ENCODE measurements around the gene SH3GL3.

The SH3GL3 gene

DNA sequence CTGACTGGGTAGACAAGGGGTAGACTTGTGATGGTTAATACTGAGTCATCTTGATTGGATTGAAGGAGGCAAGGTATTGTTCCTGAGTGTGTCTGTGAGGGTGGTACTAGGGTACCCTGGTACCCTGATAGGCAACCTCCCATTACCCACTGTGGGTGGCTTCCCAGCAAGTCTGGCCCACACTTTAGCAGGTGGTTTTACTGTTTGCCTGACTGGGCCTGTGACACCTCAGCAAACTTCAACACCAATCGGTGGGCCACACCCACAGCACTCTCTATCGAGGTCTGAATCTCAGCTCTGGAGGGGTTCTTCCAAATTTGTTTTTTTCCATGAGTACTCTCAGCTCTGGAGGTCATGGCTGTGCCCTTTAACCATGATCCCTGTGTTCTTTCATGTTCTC, 24.6 kb upstream of the SH3GL3 start:
- H4K20me1 ChIP-seq (ENCODE audit: insufficient read depth, low read length, poor library complexity, severe bottlenecking), result no peaks in the 10 kb centered on the region
- no peak overlapping the region for H3K4me2 ChIP-seq (ENCODE audit: low read depth, low read length, poor library complexity, severe bottlenecking)
- no peak overlapping the region for H2AFZ ChIP-seq (ENCODE audit: low read length)
- H3K36me3 ChIP-seq (ENCODE audit: insufficient read depth, low read length), result no peaks in the 10 kb centered on the region
- H3K4me1 ChIP-seq (ENCODE audit: insufficient read depth, low read length, poor library complexity, severe bottlenecking), result no peaks in the 10 kb centered on the region
- H3K27me3 ChIP-seq (ENCODE audit: insufficient read depth, low read length, poor library complexity, severe bottlenecking), result no peaks in the 10 kb centered on the region
- no peaks in the 10 kb centered on the region for H3K79me2 ChIP-seq (ENCODE audit: insufficient read depth, low read length)
- H3K9me2 ChIP-seq (replicated peaks; ENCODE audit: low read depth, low read length), result no peaks in the 10 kb centered on the region
- H3K9ac ChIP-seq (ENCODE audit: low read depth, low read length, poor library complexity, severe bottlenecking), result no peak overlapping the region
- H3K9me3 ChIP-seq (ENCODE audit: insufficient read depth, low read depth, low read length), result no peaks in the 10 kb centered on the region
- no peaks in the 10 kb centered on the region for H3F3A ChIP-seq (ENCODE audit: low read depth)
- H3K4me3 ChIP-seq (ENCODE audit: low read length, poor library complexity, severe bottlenecking), result no peak overlapping the region
- TF ChIP-seq CTCF (conservative IDR thresholded peaks at IDR 0.05; ENCODE audit: low read length), result no peak
- no peak for TF ChIP-seq EZH2phosphoT487 (IDR thresholded peaks at IDR 0.05; ENCODE audit: borderline replicate concordance)

GRCh38 chr15:83424101-83424500, 23.0 kb upstream of the SH3GL3 start:
- H3K4me1 ChIP-seq (ENCODE audit: insufficient read depth, low read length, poor library complexity, severe bottlenecking), result no peaks in the 10 kb centered on the region
- H3K4me2 ChIP-seq (ENCODE audit: low read depth, low read length, poor library complexity, severe bottlenecking), result no peak overlapping the region
- no peaks in the 10 kb centered on the region for H4K20me1 ChIP-seq (ENCODE audit: insufficient read depth, low read length, poor library complexity, severe bottlenecking)
- no peaks in the 10 kb centered on the region for H3K79me2 ChIP-seq (ENCODE audit: insufficient read depth, low read length)
- no peaks in the 10 kb centered on the region for H3K9me3 ChIP-seq (ENCODE audit: insufficient read depth, low read depth, low read length)
- H3K9ac ChIP-seq (ENCODE audit: low read depth, low read length, poor library complexity, severe bottlenecking), result no peak overlapping the region
- no peaks in the 10 kb centered on the region for H3F3A ChIP-seq (ENCODE audit: low read depth)
- no peaks in the 10 kb centered on the region for H3K27me3 ChIP-seq (ENCODE audit: insufficient read depth, low read length, poor library complexity, severe bottlenecking)
- H3K36me3 ChIP-seq (ENCODE audit: insufficient read depth, low read length), result no peaks in the 10 kb centered on the region
- H3K9me2 ChIP-seq (replicated peaks; ENCODE audit: low read depth, low read length), result no peaks in the 10 kb centered on the region
- H2AFZ ChIP-seq (ENCODE audit: low read length), result no peak overlapping the region
- TF ChIP-seq EZH2phosphoT487 (IDR thresholded peaks at IDR 0.05; ENCODE audit: borderline replicate concordance), result no peak
- TF ChIP-seq CTCF (conservative IDR thresholded peaks at IDR 0.05; ENCODE audit: low read length), result no peak
- no peak overlapping the region for H3K4me3 ChIP-seq (ENCODE audit: low read length, poor library complexity, severe bottlenecking)

DNA sequence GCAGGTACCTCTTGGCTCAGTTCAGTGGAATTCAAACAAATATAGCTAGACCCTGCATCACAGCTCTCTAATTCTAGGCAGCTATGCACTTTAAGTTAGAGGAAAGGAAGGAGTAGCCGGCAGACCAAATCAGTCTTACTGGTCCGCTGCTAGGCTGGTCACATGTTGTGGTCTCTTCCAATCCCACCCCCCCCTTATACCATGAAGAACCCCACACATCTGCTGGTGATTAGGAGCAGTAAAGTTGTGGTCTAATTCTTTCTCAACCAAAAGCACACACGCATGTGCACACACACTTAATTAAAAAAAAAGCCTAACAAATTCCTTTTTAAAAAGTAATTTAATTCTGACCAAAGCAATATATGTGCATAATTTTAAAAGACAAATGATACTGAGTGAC, 16.7 kb upstream of the SH3GL3 start:
- Histone ChIP-seq H3K9me2 (replicated peaks; ENCODE audit: low read depth, low read length) (no peaks in the 10 kb centered on the region), H3K4me2 (ENCODE audit: low read depth, low read length, poor library complexity, severe bottlenecking) (no peak overlapping the region), H3K36me3 (ENCODE audit: insufficient read depth, low read length) (no peaks in the 10 kb centered on the region), H3K9me3 (ENCODE audit: insufficient read depth, low read depth, low read length) (no peaks in the 10 kb centered on the region), H3K4me3 (ENCODE audit: low read length, poor library complexity, severe bottlenecking) (no peak overlapping the region), H2AFZ (ENCODE audit: low read length) (no peak overlapping the region), H4K20me1 (ENCODE audit: insufficient read depth, low read length, poor library complexity, severe bottlenecking) (no peaks in the 10 kb centered on the region), H3K27me3 (ENCODE audit: insufficient read depth, low read length, poor library complexity, severe bottlenecking) (no peaks in the 10 kb centered on the region), H3F3A (ENCODE audit: low read depth) (no peaks in the 10 kb centered on the region), H3K9ac (ENCODE audit: low read depth, low read length, poor library complexity, severe bottlenecking) (no peak overlapping the region), H3K4me1 (ENCODE audit: insufficient read depth, low read length, poor library complexity, severe bottlenecking) (no peaks in the 10 kb centered on the region), H3K79me2 (ENCODE audit: insufficient read depth, low read length) (no peaks in the 10 kb centered on the region)
- TF ChIP-seq CTCF (conservative IDR thresholded peaks at IDR 0.05; ENCODE audit: low read length) (no peak), EZH2phosphoT487 (IDR thresholded peaks at IDR 0.05; ENCODE audit: borderline replicate concordance) (no peak)

Data from Loucy (cell line).